Neutrophil (primary cell): ENCODE data around the gene DDHD1.

Source experiments
- H3K27ac ChIP-seq: fragments of 200-600 bp; sonication (generic); 2 replicates; pipeline ENCODE4 v1.5.1; 2016; ENCODE audit warnings: mild to moderate bottlenecking, moderate library complexity
- H3K27me3 ChIP-seq: fragments of 200-600 bp; sonication (generic); 2 replicates; pipeline ENCODE4 v1.6.0; 2016; ENCODE audit warnings: mild to moderate bottlenecking
- H3K36me3 ChIP-seq: fragments of 200-600 bp; sonication (generic); 2 replicates; pipeline ENCODE4 v1.5.1; 2017
- H3K4me1 ChIP-seq, 2 experiments: fragments of 200-600 bp in 1 of 2; sonication (generic) in 1 of 2; 1 replicate in 1 of 2; 2 replicates in 1 of 2; pipeline versions ENCODE4 v1.5.1 to v1.6.1; 2013 to 2016; ENCODE audit warnings: low read depth in 1 of 2, low read length in 1 of 2, mild to moderate bottlenecking in 1 of 2, moderate library complexity in 1 of 2; ENCODE audit not compliant: control insufficient read depth in 1 of 2, insufficient read depth in 1 of 2
- H3K4me3 ChIP-seq, 2 experiments: fragments of 200-600 bp in 1 of 2; sonication (generic) in 1 of 2; 1 replicate in 1 of 2; 2 replicates in 1 of 2; pipeline ENCODE4 v1.5.1; 2013 to 2016; ENCODE audit warnings: low read depth in 1 of 2, low read length in 1 of 2, mild to moderate bottlenecking in 1 of 2, moderate library complexity in 1 of 2
- H3K9me3 ChIP-seq: fragments of 200-600 bp; sonication (generic); 2 replicates; pipeline ENCODE4 v1.5.1; 2016
- TF ChIP-seq, protein P1 (sequence below): fragments of 200-600 bp; sonication (generic); IDR thresholded peaks from 2 replicates; pipeline ENCODE4 v1.5.1; 2016; ENCODE audit warnings: antibody characterized with exemption

The DDHD1 gene

DNA sequence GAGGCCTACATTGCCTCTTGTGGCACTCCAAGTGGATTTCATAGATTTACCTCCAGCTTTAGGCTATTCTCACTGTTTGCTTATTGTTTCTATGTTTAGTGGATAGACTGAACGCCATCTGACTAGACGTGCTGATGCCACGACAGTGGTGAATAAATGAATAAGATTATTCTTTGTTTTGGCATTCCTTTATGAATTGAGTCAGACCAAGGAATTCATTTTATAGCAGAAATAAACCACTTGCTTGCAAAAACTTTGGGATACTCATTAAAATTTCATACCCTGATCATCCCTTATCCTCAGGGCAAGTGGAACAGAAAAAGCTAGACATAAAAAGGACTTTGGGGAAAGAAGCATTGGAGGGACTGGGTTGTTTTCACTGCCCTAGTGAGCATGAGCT is 130.5 kb downstream of the DDHD1 start:
- Histone ChIP-seq H3K27ac (no peak overlapping the region), H3K4me1 (no peaks in the 10 kb centered on the region), H3K4me3 (no peak overlapping the region), H3K36me3 (no peaks in the 10 kb centered on the region), H3K9me3 (no peaks in the 10 kb centered on the region), H3K27me3 (no peaks in the 10 kb centered on the region)
- TF ChIP-seq, protein P1, sequence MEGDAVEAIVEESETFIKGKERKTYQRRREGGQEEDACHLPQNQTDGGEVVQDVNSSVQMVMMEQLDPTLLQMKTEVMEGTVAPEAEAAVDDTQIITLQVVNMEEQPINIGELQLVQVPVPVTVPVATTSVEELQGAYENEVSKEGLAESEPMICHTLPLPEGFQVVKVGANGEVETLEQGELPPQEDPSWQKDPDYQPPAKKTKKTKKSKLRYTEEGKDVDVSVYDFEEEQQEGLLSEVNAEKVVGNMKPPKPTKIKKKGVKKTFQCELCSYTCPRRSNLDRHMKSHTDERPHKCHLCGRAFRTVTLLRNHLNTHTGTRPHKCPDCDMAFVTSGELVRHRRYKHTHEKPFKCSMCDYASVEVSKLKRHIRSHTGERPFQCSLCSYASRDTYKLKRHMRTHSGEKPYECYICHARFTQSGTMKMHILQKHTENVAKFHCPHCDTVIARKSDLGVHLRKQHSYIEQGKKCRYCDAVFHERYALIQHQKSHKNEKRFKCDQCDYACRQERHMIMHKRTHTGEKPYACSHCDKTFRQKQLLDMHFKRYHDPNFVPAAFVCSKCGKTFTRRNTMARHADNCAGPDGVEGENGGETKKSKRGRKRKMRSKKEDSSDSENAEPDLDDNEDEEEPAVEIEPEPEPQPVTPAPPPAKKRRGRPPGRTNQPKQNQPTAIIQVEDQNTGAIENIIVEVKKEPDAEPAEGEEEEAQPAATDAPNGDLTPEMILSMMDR = no peak

DNA sequence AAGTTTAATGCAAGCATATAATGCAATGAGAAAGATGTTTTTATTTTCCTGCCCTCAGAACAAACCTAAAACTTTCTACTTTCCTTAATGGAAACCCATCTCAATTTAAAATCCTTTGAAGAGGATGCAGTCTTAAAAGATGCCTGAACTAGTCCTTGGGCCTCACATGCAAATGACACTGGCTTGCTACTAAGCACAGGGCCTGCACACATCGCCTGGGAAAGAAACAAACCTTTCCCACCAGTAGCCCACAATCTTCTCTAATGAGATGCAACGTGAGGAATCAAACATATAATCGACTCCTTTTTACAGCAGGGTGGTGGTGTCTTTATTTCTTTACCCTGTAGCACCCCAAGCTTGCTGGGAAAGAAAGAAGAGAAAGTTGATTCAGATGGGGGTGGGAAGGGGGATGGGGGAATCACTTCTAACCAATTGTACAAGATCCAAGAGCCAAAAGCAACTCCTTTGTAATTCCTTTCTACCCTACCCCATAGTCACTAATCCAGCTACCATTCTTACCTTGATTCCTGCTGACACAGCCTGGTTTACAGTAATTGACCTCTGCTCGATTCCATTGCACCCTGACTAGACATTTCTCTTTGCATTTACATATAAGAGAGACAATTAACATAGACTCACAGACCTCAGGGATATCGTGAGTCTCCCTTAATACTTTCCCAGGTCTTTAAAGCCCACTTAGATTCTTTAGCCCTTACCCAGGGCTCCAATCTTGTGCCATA is 132.8 kb downstream of the DDHD1 start:
- Histone ChIP-seq H3K9me3 (no peaks in the 10 kb centered on the region), H3K27me3 (no peaks in the 10 kb centered on the region), H3K4me1 (no peaks in the 10 kb centered on the region), H3K36me3 (no peaks in the 10 kb centered on the region), H3K27ac (no peak overlapping the region), H3K4me3 (no peak overlapping the region)
- TF ChIP-seq, protein P1 = no peak

DNA sequence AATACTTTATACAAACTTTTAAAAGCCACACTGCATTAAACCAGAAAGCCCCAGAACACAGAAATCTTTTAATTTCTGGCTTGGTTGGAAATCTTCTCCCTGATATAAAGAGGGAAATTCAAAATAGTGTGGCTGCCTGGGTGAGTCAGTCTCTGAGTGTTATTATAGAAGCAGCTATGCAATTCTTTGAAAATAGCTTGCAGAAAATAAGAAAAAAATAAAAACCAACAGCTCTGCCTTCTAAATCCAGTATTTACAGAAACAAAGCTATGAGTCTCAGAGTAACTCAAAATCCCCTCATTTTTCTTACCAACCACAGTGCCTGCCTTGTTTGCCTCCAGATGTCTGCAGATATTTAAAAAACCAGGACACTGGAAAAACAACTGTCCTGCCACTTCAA is 133.7 kb downstream of the DDHD1 start:
- H3K36me3 ChIP-seq = no peaks in the 10 kb centered on the region
- H3K27me3 ChIP-seq = no peaks in the 10 kb centered on the region
- no peaks in the 10 kb centered on the region for H3K9me3 ChIP-seq
- no peak overlapping the region for H3K27ac ChIP-seq
- no peak overlapping the region for H3K4me3 ChIP-seq
- TF ChIP-seq, protein P1 = no peak
- no peaks in the 10 kb centered on the region for H3K4me1 ChIP-seq

DNA sequence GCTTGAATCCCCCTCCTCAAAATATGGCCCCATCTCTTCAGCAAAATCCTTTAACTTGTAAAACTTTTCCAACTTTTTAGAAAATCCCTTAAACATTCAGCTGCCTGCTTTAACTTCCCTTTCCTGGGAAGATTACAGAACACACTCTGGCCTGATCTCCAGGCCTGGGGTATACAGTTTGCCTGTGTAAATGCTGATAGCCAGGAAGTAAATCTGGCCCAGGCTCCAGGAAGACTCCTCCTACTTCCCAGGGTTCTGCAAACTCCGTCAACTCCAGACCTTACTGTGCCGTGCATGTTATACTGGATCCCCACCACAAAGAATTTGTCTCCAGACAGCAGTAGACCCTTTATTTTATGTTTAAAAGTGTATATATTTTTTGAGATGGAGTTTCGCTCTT is 135.3 kb downstream of the DDHD1 start:
- H3K4me1 ChIP-seq = no peaks in the 10 kb centered on the region
- H3K4me3 ChIP-seq = no peak overlapping the region
- no peak overlapping the region for H3K27ac ChIP-seq
- no peaks in the 10 kb centered on the region for H3K36me3 ChIP-seq
- no peaks in the 10 kb centered on the region for H3K27me3 ChIP-seq
- TF ChIP-seq, protein P1 = no peak
- H3K9me3 ChIP-seq = no peaks in the 10 kb centered on the region

DNA sequence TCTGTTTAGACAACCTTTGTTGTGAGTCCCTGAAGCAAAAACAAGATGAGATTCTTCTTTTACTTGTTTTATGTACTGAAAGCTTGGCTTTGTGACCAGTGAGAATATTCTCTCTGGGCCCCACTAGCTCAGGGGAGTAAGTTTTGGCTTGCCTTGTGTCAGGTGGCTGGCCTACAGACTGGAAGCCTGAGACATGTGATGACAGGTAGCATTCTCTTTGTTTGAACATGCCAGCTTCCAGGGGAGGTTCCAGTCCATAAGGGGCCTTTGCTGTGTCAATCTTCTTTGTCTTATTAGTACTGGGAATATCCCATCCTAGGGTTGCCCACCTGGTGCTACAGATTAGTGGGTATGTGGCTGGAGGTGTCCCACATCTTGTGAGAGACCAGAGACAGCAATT is 136.2 kb downstream of the DDHD1 start:
- Histone ChIP-seq H3K4me3 (no peak overlapping the region), H3K4me1 (no peaks in the 10 kb centered on the region), H3K36me3 (no peaks in the 10 kb centered on the region), H3K27me3 (no peaks in the 10 kb centered on the region), H3K27ac (no peak overlapping the region), H3K9me3 (no peaks in the 10 kb centered on the region)
- TF ChIP-seq, protein P1 = no peak
